Measurements from ENCODE around the gene ALPK3.

Gene ALPK3

DNA sequence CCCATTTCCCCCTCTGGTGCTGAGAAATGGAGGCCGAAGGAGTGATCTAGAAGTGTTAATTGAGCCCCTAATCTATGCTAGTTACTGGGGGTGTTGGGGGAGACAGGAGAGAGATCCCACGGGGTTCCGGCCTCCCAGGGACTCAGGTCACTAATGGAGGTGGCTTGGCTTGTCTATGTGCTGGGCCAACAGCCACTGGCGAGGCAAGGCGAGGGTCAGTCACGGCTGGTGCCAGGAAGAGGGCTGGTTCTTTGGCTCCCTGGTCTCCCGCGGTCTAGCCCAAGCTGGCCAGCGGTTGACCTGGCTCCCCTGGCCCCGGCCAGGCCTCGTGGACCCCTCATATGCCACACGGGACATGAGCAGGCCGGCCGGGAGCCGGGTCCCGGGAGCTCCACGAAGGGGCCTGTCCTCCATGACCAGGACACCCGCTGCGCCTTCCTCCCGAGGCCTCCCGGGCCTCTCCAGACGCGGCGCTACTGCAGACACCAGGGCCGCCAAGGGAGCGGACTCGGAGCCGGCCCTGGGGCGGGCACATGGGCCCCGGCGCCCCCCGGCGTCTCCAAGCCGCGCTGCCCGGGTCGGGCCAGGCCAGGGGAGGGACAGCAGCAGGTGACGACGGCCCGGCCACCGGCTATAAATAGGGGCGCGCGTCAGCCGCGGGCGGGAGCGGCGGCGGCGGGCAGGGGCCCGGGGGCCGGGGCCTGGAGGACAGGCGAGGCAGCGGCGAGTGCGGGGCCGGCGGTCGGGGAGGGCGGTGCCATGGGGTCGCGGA, at the start of gene ALPK3:
TSS of gene ALPK3 (plus strand) at position 663 of the 772 bp plus-strand sequence. CDS start at position 760, 97 bp downstream.
- no peak for DNase-seq (ENCODE audit: low read depth)

- no peak for DNase-seq (ENCODE audit: low read depth)
Observed at GRCh38 chr15:84772031-84772430, 45.1 kb upstream of the ALPK3 start.

- DNase-seq (ENCODE audit: low read depth): no peak
Observed at GRCh38 chr15:84772467-84772866, 44.7 kb upstream of the ALPK3 start.

DNA sequence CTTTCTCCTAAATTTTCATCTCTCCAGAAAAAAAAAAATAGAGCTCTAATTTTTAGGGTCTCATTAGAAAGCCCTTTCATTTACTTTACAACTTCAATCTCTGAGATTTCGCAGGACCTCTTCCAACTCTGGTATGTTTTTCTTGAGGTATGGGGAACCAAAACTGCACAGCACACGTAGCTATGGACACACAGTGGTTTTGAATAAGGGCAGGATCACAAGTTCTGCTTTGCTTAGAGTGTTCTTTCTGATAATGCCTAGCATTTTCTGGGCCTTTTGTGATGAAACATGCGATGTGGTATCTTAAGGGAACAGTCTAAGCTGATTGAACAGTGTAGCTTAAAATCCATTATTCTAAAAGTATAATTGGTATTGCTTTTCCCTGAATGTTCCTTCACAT, 43.4 kb upstream of the ALPK3 start:
- DNase-seq (ENCODE audit: low read depth): no peak

- DNase-seq (ENCODE audit: low read depth): no peak
Observed at GRCh38 chr15:84775867-84776449, 41.2 kb upstream of the ALPK3 start.

DNA sequence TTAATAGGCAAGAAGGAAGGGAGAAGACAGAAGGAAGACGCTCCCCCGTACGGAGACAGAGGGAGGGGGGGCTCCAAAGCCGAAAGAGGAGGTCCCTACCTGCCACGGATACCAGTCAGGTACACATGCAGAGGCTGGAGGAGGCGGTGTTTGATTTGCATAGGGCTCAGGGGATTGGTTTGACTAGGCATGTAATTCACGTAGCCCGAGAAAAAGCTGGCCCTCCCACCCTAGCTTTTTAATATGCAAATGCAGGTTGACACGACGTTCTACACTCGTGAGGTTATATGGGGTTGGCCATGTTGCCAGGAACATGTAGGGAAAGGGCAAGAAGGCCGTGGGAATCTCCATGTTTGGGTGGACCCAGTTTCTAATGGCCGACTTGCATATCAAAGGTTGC, 39.0 kb upstream of the ALPK3 start:
- DNase-seq (ENCODE audit: low read depth): no peak

- no peak for DNase-seq (ENCODE audit: low read depth)
Observed at GRCh38 chr15:84780492-84780891, 36.7 kb upstream of the ALPK3 start.

GRCh38 chr15:84781495-84781894, 35.7 kb upstream of the ALPK3 start:
- DNase-seq (ENCODE audit: low read depth): no peak

- no peak for DNase-seq (ENCODE audit: low read depth)
Observed at GRCh38 chr15:84782346-84782745, 34.8 kb upstream of the ALPK3 start.

DNA sequence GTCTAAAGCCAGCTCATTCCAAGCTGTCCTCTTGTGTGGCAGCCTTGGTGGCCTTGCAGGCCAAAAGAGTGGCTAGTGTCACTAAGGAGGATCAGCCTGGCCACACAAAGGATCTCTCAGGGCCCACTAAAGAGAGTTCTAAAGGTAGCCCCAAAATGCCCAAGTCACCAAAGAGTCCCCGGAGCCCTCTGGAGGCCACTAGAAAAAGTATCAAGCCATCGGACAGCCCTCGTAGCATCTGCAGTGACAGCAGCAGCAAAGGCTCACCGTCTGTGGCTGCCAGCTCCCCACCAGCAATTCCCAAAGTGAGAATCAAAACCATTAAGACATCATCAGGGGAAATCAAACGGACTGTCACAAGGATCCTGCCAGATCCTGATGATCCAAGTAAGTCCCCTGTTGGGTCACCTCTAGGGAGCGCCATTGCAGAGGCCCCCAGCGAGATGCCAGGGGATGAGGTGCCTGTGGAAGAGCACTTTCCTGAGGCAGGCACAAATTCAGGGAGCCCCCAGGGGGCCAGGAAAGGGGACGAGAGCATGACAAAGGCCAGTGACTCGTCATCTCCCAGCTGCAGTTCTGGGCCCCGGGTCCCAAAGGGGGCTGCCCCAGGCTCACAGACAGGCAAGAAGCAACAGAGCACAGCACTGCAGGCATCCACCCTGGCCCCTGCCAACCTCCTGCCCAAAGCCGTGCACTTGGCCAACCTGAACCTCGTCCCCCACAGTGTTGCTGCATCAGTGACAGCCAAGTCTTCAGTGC, 33.5 kb upstream of the ALPK3 start:
- no peak for DNase-seq (ENCODE audit: low read depth)

- DNase-seq (ENCODE audit: low read depth): no peak
Observed at GRCh38 chr15:84784262-84784661, 32.9 kb upstream of the ALPK3 start.

- no peak for DNase-seq (ENCODE audit: low read depth)
Observed at GRCh38 chr15:84785053-84785452, 32.1 kb upstream of the ALPK3 start.

DNA sequence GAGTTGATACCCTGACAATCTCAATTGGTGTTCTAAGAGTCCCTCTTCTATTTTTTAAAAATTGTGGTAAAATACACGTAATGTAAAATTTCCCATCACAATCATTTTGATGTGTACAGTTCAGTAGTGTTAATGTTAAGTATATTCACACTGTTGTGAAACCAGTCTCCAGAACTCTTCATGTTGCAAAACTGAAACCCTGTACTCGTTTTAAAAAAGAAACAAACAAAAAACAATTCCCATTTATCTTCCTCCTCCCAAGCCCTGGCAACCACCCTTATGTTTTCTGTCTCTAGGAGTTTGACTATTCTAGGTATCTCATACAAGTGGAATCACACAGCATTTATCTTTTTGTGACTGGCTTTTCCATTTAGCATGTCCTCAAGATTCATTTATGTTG, 28.7 kb upstream of the ALPK3 start:
- no peak for DNase-seq (ENCODE audit: low read depth)

DNA sequence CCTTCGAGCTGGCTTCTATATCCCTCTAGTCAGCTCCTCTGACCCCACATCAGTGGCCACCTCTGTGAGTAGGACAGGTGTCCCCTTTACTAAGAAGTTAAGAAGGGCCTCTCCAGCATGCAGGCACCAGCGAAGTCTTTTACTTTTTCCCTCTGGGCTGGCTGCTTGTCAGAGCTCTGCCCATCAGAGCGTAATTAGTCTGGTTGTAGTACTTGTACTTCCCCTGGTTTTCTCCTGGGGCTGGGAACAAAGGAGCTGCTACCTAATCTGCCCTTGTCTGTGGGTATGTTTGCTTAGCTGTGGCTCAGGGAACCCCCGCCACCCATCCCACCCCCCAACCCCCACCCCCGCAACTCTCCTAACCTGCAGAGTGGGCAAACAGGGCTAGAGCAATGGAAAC, 27.4 kb upstream of the ALPK3 start:
- DNase-seq (ENCODE audit: low read depth): no peak

- DNase-seq (ENCODE audit: low read depth): no peak
Observed at GRCh38 chr15:84790676-84791075, 26.5 kb upstream of the ALPK3 start.

- no peak for DNase-seq (ENCODE audit: low read depth)
Observed at GRCh38 chr15:84791763-84792162, 25.4 kb upstream of the ALPK3 start.

DNA sequence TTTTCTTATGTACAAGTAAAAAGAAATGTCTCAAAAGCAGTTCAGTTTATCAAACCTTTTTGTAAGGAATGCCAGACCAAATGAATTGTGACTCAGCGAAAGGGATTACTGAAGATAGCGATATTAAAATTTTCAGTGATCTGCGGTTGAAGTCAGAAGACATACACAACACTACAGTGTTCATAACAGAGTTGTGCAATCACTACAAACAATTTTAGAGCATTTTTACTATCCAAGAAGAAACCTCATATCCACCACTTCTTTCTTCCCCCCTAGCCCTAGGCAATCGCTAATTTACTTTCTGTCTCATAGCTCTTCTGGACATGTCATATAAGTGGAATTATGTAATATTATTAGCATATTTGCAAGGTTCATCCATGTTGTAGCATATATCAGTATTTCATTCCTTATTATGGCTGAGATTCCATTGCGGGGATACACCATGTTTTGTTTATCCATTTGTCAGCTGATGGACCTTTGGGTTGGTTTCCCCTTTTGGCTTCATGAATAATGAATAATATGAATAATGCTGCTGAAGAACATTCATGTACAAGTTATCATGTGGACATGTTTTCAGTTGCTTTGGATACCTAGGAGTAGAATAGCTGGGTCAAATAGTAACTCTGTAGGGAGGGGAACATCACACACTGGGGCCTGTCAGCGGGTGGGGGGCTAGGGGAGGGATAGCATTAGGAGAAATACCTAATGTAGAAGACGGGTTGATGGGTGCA, 23.6 kb upstream of the ALPK3 start:
- no peak for DNase-seq (ENCODE audit: low read depth)

- DNase-seq (ENCODE audit: low read depth): no peak
Observed at GRCh38 chr15:84794162-84794547, 23.0 kb upstream of the ALPK3 start.

DNA sequence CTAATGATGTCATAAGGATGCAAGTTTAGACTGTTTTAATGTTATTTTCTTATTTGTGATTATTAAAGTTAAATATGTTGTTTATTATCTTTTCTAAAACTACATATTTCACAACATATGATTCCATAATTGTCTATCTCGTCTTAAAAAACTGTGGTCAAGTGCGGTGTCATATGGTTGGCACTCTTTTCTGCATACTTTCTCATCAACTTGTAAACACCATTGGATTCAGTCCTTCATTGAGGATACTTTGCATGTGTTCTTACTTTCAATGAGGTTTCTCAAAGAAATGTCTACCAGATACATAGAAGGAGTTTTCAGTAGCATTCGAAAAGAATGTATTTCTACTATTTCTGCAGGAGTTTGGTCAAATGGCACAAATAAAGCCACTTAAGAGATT, 22.0 kb upstream of the ALPK3 start:
- DNase-seq (ENCODE audit: low read depth): no peak

- no peak for DNase-seq (ENCODE audit: low read depth)
Observed at GRCh38 chr15:84797212-84797611, 19.9 kb upstream of the ALPK3 start.

GRCh38 chr15:84797801-84798200, 19.4 kb upstream of the ALPK3 start:
- no peak for DNase-seq (ENCODE audit: low read depth)

DNA sequence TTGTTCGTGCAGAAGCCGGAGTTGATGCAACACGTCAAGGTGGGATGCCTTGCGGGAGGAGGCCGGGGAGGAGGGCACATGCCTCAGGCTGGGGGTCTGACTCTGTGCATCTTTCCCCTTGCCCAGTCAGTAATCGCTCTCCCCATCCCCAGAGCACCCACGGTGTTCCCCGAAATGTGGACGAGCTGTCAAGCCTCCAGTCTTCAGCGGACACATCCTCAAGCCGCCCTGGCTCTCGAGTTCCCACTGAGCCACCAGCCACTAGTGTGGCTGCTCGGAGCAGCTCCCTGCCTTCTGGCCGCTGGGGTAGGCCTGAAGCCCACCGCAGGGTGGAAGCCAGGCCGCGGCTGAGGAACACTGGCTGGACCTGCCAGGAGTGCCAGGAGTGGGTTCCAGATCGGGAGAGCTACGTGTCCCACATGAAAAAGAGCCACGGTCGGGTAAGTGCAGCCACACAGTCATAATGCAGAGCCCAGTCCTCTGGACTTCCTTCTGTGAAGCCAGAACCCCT, 18.7 kb upstream of the ALPK3 start:
- no peak for DNase-seq (ENCODE audit: low read depth)
